GM23338 (cell line): ENCODE measurements around the gene CLASRP. TPM values are rescaled to one million over a fixed set of nuclear protein-coding genes. Genes with fewer than 3 reads are reported as not detected.

Source experiments
- ATAC-seq: fragments of 200-7000 bp; cut with Tn5 transposase; 3 replicates; pipeline ENCODE4 v1.9.1; 2020
- DNase-seq: peaks from one replicate; pipeline ENCODE4 v3.0.0-alpha.2; 2015; ENCODE audit warnings: low spot score
- H2AFZ ChIP-seq: fragments of 200-600 bp; sonication (generic); 2 replicates; pipeline ENCODE4 v1.8.0; 2016; ENCODE audit warnings: antibody characterized with exemption, mild to moderate bottlenecking, moderate library complexity
- H3F3A ChIP-seq: fragments of 200-600 bp; sonication (generic); replicated peaks from 2 replicates; pipeline ENCODE4 v1.8.0; 2017; ENCODE audit warnings: antibody characterized with exemption, mixed run types, low read depth
- H3K27ac ChIP-seq: fragments of 200-600 bp; sonication (generic); 2 replicates; pipeline ENCODE4 v1.6.1; 2016; ENCODE audit warnings: low read depth
- H3K27me3 ChIP-seq: fragments of 200-600 bp; sonication (generic); 2 replicates; pipeline ENCODE4 v1.8.0; 2016; ENCODE audit warnings: mild to moderate bottlenecking, mixed run types, moderate library complexity; ENCODE audit not compliant: insufficient read depth
- H3K36me3 ChIP-seq: fragments of 200-600 bp; sonication (generic); 2 replicates; pipeline ENCODE4 v1.8.0; 2016; ENCODE audit warnings: mild to moderate bottlenecking; ENCODE audit not compliant: insufficient read depth
- H3K4me1 ChIP-seq: fragments of 200-600 bp; sonication (generic); 2 replicates; pipeline ENCODE4 v1.8.0; 2016; ENCODE audit warnings: mild to moderate bottlenecking, moderate library complexity; ENCODE audit not compliant: insufficient read depth
- H3K4me2 ChIP-seq: fragments of 200-600 bp; sonication (generic); 2 replicates; pipeline ENCODE4 v1.7.1; 2017; ENCODE audit warnings: mixed run types
- H3K4me3 ChIP-seq: fragments of 200-600 bp; sonication (generic); 2 replicates; pipeline ENCODE4 v1.6.1; 2016; ENCODE audit warnings: mixed run types
- H3K79me2 ChIP-seq: fragments of 200-600 bp; sonication (generic); replicated peaks from 2 replicates; pipeline ENCODE4 v1.8.0; 2017; ENCODE audit warnings: mild to moderate bottlenecking; ENCODE audit not compliant: insufficient read depth
- H3K9me2 ChIP-seq: fragments of 200-600 bp; sonication (generic); 2 replicates; pipeline ENCODE4 v1.8.0; 2017; ENCODE audit not compliant: insufficient read depth
- H4K20me1 ChIP-seq: fragments of 200-600 bp; sonication (generic); replicated peaks from 2 replicates; pipeline ENCODE4 v1.8.0; 2017; ENCODE audit warnings: mild to moderate bottlenecking; ENCODE audit not compliant: insufficient read depth
- H3K27ac Mint-ChIP-seq: 2 replicates; pipeline ENCODE4 v1.8.0; 2020; ENCODE audit warnings: inconsistent platforms, mild to moderate bottlenecking, moderate library complexity, mixed read lengths
- H3K27me3 Mint-ChIP-seq: 3 replicates; pipeline ENCODE4 v1.8.0; 2022; ENCODE audit warnings: low read depth, mild to moderate bottlenecking, moderate library complexity, mixed read lengths, inconsistent platforms; ENCODE audit not compliant: insufficient read depth, poor library complexity
- H3K36me3 Mint-ChIP-seq: 3 replicates; pipeline ENCODE4 v1.8.0; 2021; ENCODE audit warnings: low read depth, mild to moderate bottlenecking, inconsistent platforms, moderate library complexity, mixed read lengths
- H3K4me1 Mint-ChIP-seq: 3 replicates; pipeline ENCODE4 v1.8.0; 2020; ENCODE audit warnings: mild to moderate bottlenecking, inconsistent platforms, mixed read lengths
- H3K4me3 Mint-ChIP-seq: 3 replicates; pipeline ENCODE4 v1.8.0; 2021; ENCODE audit warnings: moderate library complexity, mild to moderate bottlenecking, inconsistent platforms, mixed read lengths
- H3K9me3 Mint-ChIP-seq: 3 replicates; pipeline ENCODE4 v1.8.0; 2020; ENCODE audit warnings: moderate library complexity, mild to moderate bottlenecking, inconsistent platforms, mixed read lengths
- CREB1 ChIP-seq: fragments of 250-450 bp; sonication (Bioruptor Pico); IDR thresholded peaks from 2 replicates; pipeline ENCODE4 v1.5.0; 2020; ENCODE audit warnings: low read depth, mild to moderate bottlenecking, moderate library complexity
- EZH2phosphoT487 ChIP-seq: fragments of 200-600 bp; sonication (generic); IDR thresholded peaks from one replicate; pipeline ENCODE4 v1.8.1; 2018; ENCODE audit warnings: antibody characterized with exemption; ENCODE audit not compliant: unreplicated experiment
- NANOG ChIP-seq: IDR thresholded peaks from 2 replicates; pipeline ENCODE4 v1.6.1; 2016; ENCODE audit warnings: antibody characterized with exemption, borderline replicate concordance
- ZNF331 ChIP-seq: fragments of 250-450 bp; sonication (Bioruptor Pico); IDR thresholded peaks from 2 replicates; pipeline ENCODE4 v1.5.0; 2020; ENCODE audit warnings: low read depth, mild to moderate bottlenecking, moderate library complexity
- ZNF462 ChIP-seq: fragments of 250-450 bp; sonication (Bioruptor Pico); IDR thresholded peaks from 2 replicates; pipeline ENCODE4 v1.5.0; 2020; ENCODE audit warnings: mild to moderate bottlenecking, moderate library complexity
- polyA plus RNA-seq: library from polyadenylated mRNA; unstranded; fragments of >200 nt; fragmentation: Nextera tagmentation; extraction: Ambion mirVana; gene quantifications from 2 replicates; pipeline ENCODE4 v1.2.1, GENCODE V29; 2016
- total RNA-seq: library from RNA; depleted of rRNA; stranded (reverse); fragments of >200 nt; shearing (Covaris generic); gene quantifications from 2 replicates; pipeline ENCODE4 v1.2.3, GENCODE V29; 2014
- TF ChIP-seq, protein P1 (sequence below), 2 experiments: fragments of 200-600 bp in 1 of 2; sonication (generic) in 1 of 2; conservative IDR thresholded peaks; 2 replicates each; pipeline versions ENCODE4 v1.5.1 to v1.6.1; 2016 to 2017; ENCODE audit warnings: antibody characterized with exemption in 2 of 2, low read depth in 2 of 2, mild to moderate bottlenecking in 2 of 2, moderate library complexity in 1 of 2

CLASRP gene
- total and polyA plus RNA-seq, 2 experiments from 2014 or later: 27.1 to 78.7 TPM

DNA sequence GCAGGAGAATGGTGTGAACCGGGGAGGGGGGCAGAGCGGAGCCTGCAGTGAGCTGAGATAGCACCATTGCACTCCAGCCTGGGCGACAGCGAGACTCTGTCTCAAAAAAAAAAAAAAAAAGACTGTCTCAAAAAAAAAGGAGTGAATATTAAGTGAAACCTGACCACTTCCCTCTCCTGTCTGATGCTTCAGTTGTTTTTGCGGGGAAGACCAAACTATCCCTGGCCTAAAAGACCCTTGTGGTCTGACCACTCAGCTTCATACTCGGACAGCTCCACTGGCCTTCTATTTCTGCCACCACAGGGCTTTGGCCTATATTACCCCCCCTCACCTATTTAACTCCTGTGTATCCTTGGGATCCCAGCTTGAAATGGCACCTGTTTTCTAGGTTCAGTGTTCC is 2.3 kb downstream of the CLASRP start:
- DNase-seq (no peak), ATAC-seq (no peak)
- H2AFZ ChIP-seq: no peak overlapping the region
- peaks cover 20% of the 10 kb centered on the region; the same call in 1 of the 2 replicates for H3K36me3 ChIP-seq
- no peaks in the 10 kb centered on the region for H3K27me3 ChIP-seq
- TF ChIP-seq, protein P1, sequence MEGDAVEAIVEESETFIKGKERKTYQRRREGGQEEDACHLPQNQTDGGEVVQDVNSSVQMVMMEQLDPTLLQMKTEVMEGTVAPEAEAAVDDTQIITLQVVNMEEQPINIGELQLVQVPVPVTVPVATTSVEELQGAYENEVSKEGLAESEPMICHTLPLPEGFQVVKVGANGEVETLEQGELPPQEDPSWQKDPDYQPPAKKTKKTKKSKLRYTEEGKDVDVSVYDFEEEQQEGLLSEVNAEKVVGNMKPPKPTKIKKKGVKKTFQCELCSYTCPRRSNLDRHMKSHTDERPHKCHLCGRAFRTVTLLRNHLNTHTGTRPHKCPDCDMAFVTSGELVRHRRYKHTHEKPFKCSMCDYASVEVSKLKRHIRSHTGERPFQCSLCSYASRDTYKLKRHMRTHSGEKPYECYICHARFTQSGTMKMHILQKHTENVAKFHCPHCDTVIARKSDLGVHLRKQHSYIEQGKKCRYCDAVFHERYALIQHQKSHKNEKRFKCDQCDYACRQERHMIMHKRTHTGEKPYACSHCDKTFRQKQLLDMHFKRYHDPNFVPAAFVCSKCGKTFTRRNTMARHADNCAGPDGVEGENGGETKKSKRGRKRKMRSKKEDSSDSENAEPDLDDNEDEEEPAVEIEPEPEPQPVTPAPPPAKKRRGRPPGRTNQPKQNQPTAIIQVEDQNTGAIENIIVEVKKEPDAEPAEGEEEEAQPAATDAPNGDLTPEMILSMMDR (conservative IDR thresholded peaks at IDR 0.05; ENCODE audit: low read depth in 2 of 2): no peak
- no peak for TF ChIP-seq CREB1
- TF ChIP-seq ZNF331 (CRISPR knock-in tag): no peak
- TF ChIP-seq ZNF462 (CRISPR knock-in tag): no peak
- TF ChIP-seq NANOG: no peak
- no peak for TF ChIP-seq EZH2phosphoT487
- H3K4me3 Mint-ChIP-seq: peak overlapping the region; percentile 12; the same call in 1 of the 3 replicates
- peaks cover 10% of the 10 kb centered on the region for H3K4me1 Mint-ChIP-seq
- no peaks in the 10 kb centered on the region for H3K9me3 Mint-ChIP-seq
- H3K4me1 ChIP-seq: peaks cover 6% of the 10 kb centered on the region
- H3F3A ChIP-seq: peaks cover 20% of the 10 kb centered on the region
- peaks cover 58% of the 10 kb centered on the region for H3K36me3 Mint-ChIP-seq
- no peak overlapping the region for H3K4me2 ChIP-seq
- H3K27ac Mint-ChIP-seq: no peak overlapping the region
- H3K9me2 ChIP-seq: no peaks in the 10 kb centered on the region
- no peak overlapping the region for H3K4me3 ChIP-seq
- H3K27ac ChIP-seq: no peak overlapping the region
- H4K20me1 ChIP-seq: peaks cover 36% of the 10 kb centered on the region
- peaks cover 62% of the 10 kb centered on the region for H3K79me2 ChIP-seq
- H3K27me3 Mint-ChIP-seq: peaks cover 9% of the 10 kb centered on the region
